ENCODE data around the gene CACNG4. TPM values are rescaled to one million over a fixed set of nuclear protein-coding genes. Genes with fewer than 3 reads are reported as not detected.
A peak's percentile ranks its signal among the peaks of the same experiment; 100 is the strongest.

The CACNG4 gene
- total and polyA plus RNA-seq, 4 donors, result 2.3 to 9.4 (median 4.1) TPM

- Histone ChIP-seq H3K9me3 (ENCODE audit: control insufficient read depth in 4 of 4, insufficient read depth in 3 of 4, low read length in 3 of 4) (peaks cover 0 to 7% (median 1%) of the 10 kb centered on the region in 4 donors), H3K27me3 (ENCODE audit: control insufficient read depth in 3 of 3, insufficient read depth in 3 of 3, low read length in 2 of 3) (no peaks in the 10 kb centered on the region), H3K4me1 (ENCODE audit: control insufficient read depth in 5 of 5, insufficient read depth in 5 of 5, low read length in 5 of 5) (no peaks in the 10 kb centered on the region), H3K4me3 (no peak overlapping the region), H3K27ac (ENCODE audit: low read depth in 1 of 2, low read length in 1 of 2) (no peak overlapping the region), H3K36me3 (ENCODE audit: control insufficient read depth in 4 of 4, insufficient read depth in 4 of 4, low read length in 4 of 4) (no peaks in the 10 kb centered on the region), H3K9ac (ENCODE audit: insufficient read depth in 1 of 2, low read length in 2 of 2) (no peak overlapping the region)
- ATAC-seq (ENCODE audit: insufficient read depth, low FRiP score) (no peak), DNase-seq (no peak)
- WGBS, 2 donors, result 90 to 92% methylated on average over 6 of the region's 6 CpGs
- no peak for TF ChIP-seq CTCF (IDR thresholded peaks at IDR 0.05; ENCODE audit: control extremely low read depth, extremely low read depth)
These were observed 42.8 kb downstream of the CACNG4 start for GRCh38 chr17:67007266-67007665.

- peak in 2 of 3 donors; percentile 14 to 32 for DNase-seq
- Histone ChIP-seq H3K4me1 (ENCODE audit: control insufficient read depth in 5 of 5, insufficient read depth in 5 of 5, low read length in 5 of 5) (no peaks in the 10 kb centered on the region), H3K27ac (ENCODE audit: low read depth in 1 of 2, low read length in 1 of 2) (no peak overlapping the region), H3K4me3 (no peak overlapping the region), H3K36me3 (ENCODE audit: control insufficient read depth in 4 of 4, insufficient read depth in 4 of 4, low read length in 4 of 4) (no peaks in the 10 kb centered on the region), H3K9ac (ENCODE audit: insufficient read depth in 1 of 2, low read length in 2 of 2) (no peak overlapping the region), H3K27me3 (ENCODE audit: control insufficient read depth in 3 of 3, insufficient read depth in 3 of 3, low read length in 2 of 3) (peaks cover 0 to 2% (median 0%) of the 10 kb centered on the region in 3 donors), H3K9me3 (ENCODE audit: control insufficient read depth in 4 of 4, insufficient read depth in 3 of 4, low read length in 3 of 4) (peaks cover 0 to 7% (median 1%) of the 10 kb centered on the region in 4 donors)
- no peak for TF ChIP-seq CTCF (IDR thresholded peaks at IDR 0.05; ENCODE audit: control extremely low read depth, extremely low read depth)
- ATAC-seq (ENCODE audit: insufficient read depth, low FRiP score), result no peak
- 69 to 80% methylated on average over 6 of the region's 6 CpGs for WGBS, 2 donors
These were observed 43.6 kb downstream of the CACNG4 start for GRCh38 chr17:67008101-67008500.

GRCh38 chr17:67011527-67012175 is 47.1 kb downstream of the CACNG4 start:
- Histone ChIP-seq H3K27me3 (ENCODE audit: control insufficient read depth in 3 of 3, insufficient read depth in 3 of 3, low read length in 2 of 3) (peaks cover 0 to 2% (median 0%) of the 10 kb centered on the region in 3 donors), H3K36me3 (ENCODE audit: control insufficient read depth in 4 of 4, insufficient read depth in 4 of 4, low read length in 4 of 4) (no peaks in the 10 kb centered on the region), H3K9ac (ENCODE audit: insufficient read depth in 1 of 2, low read length in 2 of 2) (no peak overlapping the region), H3K4me1 (ENCODE audit: control insufficient read depth in 5 of 5, insufficient read depth in 5 of 5, low read length in 5 of 5) (no peaks in the 10 kb centered on the region), H3K9me3 (ENCODE audit: control insufficient read depth in 4 of 4, insufficient read depth in 3 of 4, low read length in 3 of 4) (peaks cover 0 to 7% (median 0%) of the 10 kb centered on the region in 4 donors), H3K4me3 (no peak overlapping the region), H3K27ac (ENCODE audit: low read depth in 1 of 2, low read length in 1 of 2) (no peak overlapping the region)
- no peak for ATAC-seq (ENCODE audit: insufficient read depth, low FRiP score)
- no peak for DNase-seq
- no peak for TF ChIP-seq CTCF (IDR thresholded peaks at IDR 0.05; ENCODE audit: control extremely low read depth, extremely low read depth)
- WGBS, 2 donors, result 76 to 83% methylated on average over 9 of the region's 9 CpGs

Measured in lung (tissue), 12 donors.